CD4-positive, alpha-beta T cell treated with Interferon gamma for 1 hour (primary cell): ENCODE data around the gene CNIH1.
"Not testable (repeated sequence)": the region's sequence is repeated elsewhere in the genome, so short reads cannot be mapped to it uniquely, and the experiment has no call there.

Source experiments
- DNase-seq: peaks from one replicate; pipeline ENCODE4 v3.0.0-alpha.2; 2020

CNIH1 gene

DNA sequence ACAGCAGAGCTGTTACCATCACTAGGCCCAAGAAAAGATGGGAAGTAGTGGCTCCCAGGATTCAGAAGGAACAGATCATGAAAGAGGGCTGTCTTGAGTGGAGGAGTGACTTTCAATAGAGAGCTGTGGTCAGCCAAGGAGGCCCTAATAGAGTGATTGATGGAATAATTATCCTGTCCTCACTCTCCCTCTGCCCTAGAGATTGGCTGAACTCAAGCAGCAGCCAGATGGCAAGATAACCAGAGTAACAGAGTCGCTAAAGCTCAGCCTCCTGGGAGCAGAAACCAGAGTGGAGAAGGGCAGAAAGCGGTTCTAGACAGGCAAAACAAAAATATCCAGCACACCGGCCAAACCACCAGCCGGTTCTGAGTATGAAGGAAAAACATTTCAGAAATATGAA is 24.5 kb upstream of the CNIH1 start:
- no peak for DNase-seq

DNA sequence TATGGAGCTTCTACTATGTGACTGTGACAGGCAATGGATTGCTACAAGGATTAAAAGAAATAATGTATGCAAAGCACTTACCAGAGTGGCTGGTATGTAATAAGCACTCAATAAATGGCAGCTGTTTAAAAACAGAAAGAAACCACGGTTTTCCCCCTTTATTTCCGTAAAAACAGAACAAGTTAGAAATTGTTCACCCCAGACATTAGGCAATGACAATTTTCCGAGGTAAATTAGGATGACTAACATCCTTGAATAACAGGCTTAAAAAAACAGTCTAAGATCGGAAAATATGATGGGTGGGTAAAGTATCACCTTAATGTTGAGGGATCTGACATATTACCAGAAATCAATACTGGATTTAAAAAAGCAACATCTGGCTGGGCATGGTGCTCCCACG is 20.9 kb upstream of the CNIH1 start:
- DNase-seq, result no peak

DNA sequence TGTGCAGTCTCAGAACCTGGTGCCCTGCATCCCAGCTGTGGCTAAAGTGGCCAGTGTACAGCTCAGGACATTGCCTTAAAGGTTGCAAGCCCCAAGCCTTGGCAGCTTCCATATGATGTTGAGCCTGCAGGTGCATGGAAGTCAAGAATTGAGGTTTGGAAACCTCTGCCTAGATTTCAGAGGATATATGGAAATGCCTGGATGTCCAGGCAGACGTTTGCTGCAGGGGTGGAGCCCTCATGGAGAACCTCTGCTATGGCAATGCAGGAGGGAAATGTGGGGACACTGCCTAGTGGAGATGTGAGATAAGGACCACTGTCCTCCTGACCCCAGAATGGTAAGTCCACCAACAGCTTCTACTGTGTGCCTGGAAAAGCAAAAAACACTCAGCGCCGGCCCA is 17.9 kb upstream of the CNIH1 start:
- no peak for DNase-seq

DNA sequence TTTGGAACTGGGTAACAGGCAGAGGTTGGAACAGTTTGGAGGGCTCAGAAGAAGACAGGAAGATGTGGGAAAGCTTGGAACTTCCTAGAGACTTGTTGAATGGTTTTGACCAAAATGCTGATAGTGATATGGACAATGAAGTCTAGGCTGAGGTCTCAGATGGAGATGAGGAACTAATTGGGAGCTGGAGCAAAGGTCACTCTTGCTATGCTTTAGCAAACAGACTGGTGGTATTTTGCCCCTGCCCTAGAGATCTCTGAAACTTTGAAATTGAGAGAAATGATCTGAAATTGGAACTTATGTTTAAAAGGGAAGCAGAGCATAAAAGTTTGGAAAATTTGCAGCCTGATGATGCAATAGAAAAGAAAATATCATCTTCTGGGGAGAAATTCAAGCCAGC is 17.4 kb upstream of the CNIH1 start:
- not testable (repeated sequence) for DNase-seq

DNA sequence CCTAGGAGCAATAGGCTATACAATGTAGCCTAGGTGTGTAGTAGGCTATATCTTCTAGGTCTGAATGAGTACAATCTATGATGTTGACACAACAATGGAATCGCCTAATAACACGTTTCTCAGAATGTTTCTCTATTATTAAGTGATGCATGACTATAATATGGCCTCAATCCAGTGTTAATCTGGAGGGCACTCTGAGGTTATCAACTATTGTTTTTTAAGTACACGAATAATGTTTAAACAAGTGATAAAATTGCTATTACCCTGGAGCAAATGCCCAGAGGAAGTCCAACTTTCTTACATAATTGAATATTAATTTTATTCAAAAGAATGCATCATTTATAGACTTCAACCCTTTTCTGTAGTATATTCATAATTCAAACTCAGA is 16.4 kb upstream of the CNIH1 start:
- DNase-seq, result no peak

DNA sequence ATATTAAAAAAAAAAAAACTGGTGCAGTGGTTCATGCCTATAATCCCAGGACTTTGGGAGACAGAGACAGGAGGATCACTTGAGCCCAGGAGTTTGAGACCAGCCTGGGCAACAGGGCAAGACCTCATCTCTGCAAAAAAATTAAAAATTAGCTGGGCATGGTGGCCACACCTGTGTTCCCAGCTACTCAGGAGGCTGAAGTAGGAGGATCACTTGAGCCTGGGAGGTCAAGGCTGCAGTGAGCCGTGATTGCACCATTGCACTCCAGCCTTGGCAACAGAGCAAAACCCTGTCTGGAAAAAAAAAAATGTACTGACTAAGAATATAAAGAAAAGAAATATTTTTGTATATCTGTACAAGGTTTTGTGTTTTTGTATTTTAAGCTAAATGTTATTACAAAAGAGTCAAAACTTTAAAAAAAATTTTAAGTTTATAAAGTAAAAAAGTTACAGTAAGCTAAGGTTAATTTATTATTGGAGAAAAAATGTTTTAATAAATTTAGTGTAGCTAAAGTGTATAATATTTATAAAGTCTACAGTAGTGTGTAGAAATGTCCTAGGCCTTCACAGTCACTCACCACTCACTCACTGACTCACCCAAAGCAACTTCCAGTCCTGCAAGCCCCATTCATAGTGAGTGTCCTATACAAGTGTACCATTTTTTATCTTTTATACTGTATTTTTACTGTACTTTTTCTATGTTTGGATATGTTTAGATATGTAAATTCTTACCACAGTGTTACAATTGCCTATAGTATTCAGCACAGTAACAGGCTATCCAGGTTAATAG is 15.8 kb upstream of the CNIH1 start:
- not testable (repeated sequence) for DNase-seq

DNA sequence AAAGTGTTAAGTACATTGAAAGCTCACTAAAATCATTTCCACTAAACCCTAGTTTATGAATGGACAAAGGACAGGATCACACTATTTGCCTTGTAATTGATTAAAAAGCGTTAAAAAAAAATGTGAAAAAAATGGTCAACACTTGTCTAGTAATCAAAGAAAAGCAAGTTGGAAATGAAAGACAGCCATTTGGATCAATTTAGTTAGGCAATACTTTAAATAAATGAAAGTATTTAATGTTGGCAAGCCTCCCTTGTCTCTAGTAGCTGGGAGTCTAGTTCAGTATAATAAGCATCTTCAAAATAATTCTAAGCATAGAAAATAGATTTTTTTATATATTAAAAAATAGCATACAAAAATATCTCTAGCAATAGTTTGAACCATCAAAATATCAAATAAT is 14.2 kb upstream of the CNIH1 start:
- DNase-seq, result no peak

DNA sequence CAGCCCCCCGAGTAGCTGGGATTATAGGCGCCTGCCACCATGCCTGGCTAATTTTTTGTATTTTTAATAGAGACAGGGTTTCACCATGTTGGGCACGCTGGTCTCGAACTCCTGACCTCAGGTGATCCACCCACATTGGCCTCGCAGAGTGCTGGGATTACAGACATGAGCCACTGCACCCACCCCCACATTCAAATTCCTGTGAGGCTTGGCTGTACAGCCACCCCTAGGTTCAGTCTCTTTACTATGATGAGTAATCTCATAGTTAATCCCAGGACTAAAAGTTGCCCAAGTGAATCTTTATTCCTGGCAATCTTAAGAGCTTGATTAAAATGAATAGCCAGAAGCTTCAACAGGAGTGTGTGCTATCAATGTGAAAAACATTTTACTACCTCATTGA is 12.8 kb upstream of the CNIH1 start:
- not testable (repeated sequence) for DNase-seq

DNA sequence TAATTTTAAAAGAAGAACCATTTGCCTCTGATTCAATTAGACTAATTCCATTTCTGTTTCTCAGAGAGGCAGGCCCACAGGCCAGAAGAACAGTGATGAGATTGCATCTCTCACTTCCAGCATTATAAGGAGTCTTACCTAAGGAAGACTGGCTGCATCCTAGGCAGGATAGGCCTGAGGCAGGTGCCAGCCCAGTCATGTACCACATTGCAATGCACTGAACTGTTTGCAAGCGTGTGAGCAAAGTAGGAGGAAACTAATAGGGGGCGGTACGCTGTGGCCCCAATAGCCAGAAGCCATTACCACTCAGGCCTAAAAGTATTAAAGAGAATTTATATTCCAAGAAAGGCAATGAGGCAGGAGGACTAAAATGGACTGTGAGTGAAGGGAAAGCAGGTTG is 12.1 kb upstream of the CNIH1 start:
- no peak for DNase-seq

DNA sequence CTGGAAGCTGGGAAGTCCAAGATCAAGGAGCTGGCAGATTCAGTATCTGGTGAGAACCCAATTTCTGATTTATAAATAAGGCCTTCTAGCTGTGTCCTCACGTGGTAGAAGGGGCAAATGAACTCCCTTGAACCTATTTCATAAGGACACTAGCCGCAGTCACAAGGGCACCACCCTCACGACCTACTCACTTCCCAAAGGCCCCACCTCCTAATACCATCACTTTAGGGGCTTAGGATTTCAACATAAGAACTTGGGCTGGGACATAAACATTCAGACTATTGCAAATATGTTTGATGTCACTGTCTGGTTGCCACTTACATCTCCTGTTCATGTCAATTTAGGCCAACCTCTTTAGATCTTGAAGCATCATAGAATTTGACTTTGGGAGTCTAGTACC is 10.8 kb upstream of the CNIH1 start:
- no peak for DNase-seq

DNA sequence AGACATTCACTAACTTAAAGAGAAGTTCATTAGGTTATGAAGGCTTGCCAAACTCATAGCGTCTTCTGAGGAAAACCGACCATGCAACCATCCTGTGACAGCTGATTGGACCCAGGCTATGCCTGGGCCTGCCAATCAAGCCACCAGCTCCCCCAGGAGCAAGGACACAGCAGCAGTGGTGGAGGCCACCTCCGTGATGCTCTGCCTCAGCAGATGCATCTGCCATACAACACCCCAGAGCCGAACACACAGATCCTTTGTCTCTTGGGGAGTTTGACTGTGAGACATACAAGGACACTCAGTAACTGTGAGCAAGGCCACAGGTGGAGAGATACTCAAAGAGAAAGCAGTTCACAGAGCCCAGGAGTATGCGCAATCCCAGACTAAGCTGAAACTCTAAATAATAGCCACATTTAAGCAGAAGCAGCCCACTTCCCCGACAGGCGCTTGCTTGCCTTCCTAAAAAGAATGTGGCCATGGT is 10.0 kb upstream of the CNIH1 start:
- no peak for DNase-seq

DNA sequence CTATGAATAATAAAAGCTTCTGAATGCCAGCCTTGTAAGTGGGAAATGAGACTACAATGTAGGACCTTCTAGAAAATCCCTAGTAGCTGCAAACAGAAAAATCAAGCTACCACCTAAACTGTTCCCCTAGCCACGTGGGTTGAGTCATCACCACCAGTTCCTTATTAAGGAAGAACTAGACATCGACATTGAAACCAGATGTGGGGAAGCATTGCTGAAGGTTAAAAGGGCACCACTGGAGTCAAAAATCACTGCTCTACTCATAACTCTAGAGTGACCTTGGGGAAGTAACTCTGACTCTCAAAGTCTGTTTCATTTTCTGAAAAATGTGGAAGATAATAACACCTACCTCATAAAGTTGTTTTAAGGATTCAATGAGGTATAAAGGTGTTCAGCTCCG is 9.4 kb upstream of the CNIH1 start:
- DNase-seq, result peak; percentile 43

DNA sequence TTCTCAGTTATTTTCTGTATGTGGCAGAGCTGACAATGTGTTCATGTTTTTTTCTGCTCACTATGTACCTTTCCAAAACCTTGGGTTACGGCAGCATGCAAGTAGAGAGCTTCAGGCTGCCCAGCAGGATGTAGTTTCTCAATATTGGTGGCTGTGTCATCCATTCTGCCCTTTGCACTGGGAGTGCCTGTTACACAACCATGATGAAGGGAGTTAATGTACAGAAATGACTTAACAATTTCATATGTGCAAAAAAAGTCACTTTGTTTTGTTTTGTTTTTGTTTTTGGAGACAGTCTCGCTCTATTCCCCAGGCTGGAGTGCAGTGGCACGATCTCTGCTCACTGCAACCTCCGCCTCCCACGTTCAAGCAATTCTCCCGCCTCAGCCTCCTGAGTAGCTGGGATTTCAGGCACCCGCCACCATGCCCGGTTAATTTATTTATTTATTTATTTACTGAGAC is 6.1 kb upstream of the CNIH1 start:
- peak; percentile 49 for DNase-seq

DNA sequence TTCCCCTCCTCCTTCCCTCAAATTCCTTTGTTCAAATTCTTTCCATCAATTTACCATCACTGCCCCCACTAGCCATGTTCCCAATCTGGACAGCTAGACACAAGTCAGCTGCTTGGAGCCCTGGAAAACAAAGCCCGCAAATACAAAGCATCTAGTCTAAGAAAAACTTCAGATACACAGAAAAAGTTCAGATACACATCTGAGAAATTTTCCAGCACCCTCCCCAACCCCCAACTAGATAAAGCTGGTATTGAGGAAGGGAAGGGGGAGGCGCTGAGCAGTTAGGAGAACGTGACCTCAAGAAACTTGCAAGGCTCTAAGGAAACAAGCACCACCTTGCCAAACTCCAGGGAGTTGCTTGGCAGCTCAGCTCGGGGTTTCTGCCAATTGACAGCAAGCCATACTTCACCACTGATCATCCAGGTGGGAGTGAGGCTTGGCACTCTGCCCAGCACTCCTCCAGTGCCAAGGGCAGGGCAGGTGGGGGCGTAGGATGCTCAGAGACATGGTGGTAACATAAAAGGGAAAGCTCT is 5.1 kb upstream of the CNIH1 start:
- DNase-seq, result no peak

DNA sequence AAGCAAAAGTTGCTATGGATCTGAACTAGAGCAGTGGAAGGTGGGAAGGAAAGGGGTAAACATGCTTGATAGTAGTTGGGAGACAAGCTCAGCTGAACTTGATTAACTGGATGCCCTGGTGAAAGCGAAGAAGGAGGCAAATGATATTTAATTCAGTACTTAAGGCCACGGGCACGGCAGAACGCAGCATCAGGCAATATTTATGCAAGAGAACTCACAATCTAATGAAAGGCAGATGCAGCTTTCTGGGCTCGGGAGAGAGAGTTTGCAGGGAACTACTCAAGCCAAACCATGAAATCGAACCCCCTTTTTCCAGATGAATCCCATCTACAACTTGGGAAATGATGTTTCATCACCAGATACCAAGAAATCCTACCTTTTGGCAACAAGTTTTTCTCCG is 3.5 kb upstream of the CNIH1 start:
- DNase-seq, result no peak

DNA sequence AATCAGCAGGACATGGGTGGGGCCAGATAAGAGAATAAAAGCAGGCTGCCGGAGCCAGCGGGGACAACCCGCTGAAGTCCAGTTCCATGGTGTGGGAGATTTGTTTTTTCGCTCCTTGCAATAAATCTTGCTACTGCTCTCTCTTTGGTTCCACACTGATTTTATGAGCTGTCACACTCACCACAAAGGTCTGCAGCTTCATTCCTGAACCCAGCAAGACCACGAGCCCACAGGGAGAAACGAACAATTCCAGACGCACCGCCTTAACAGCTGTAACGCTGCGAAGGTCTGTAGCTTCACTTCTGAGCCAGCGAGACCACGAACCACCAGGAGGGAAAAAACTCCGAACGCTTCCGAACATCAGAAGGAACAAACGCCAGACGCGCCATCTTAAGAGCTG is 2.8 kb upstream of the CNIH1 start:
- no peak for DNase-seq

DNA sequence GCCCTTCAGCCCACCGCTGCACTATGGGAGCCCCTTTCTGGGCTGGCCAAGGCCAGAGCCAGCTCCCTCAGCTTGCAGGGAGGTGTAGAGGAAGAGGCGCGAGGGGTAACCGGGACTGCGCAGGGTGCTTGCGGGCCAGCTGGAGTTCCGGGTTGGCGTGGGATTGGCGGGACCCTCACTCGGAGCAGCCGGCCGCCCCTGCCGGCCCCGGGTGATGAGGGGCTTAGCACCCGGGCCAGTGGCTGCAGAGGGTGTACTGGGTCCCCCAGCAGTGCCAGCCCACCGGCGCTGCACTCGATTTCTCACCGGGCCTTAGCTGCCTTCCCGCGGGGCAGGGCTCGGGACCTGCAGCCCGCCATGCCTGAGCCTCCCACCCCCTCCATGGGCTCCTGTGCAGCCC is 1.8 kb upstream of the CNIH1 start:
- DNase-seq, result not testable (repeated sequence)

DNA sequence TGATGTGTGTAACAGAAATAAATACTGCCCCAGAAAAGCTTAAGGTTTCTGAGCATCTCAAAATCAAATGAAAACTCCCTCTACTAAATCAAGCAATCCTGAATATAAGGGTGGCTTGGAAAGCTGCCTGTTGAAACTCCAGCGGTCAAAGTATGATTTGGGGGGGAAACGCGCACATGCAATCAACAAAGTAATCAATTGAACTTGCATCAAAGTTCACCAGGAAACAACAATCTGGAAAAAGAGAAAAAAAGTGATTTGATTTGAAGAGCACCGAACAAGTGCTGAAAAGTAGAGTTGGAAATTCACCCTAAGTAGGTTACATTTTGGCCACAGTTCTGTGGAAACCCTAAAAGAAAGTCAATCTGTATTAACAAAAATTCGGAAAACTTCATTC is 700 bp downstream of the CNIH1 start:
- DNase-seq, result no peak

DNA sequence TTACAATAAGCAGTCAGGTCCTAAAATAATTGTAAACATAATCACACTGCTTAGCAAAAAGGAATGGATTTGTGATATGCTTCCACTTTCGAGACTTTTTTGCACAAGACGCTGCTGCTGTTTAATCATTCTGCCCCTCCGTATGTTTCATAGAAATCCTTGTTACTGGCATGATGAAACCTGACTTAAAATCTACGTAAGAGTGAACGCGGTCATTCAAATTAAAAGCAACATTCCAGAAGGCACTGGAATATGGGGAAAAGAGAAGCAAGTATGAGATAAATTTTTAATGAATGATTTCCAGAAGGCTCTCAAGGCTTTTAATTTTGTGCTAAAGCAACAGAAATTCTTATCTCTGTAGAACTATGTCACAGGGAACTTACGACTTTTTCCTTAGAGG is 1.1 kb downstream of the CNIH1 start:
- DNase-seq, result no peak

DNA sequence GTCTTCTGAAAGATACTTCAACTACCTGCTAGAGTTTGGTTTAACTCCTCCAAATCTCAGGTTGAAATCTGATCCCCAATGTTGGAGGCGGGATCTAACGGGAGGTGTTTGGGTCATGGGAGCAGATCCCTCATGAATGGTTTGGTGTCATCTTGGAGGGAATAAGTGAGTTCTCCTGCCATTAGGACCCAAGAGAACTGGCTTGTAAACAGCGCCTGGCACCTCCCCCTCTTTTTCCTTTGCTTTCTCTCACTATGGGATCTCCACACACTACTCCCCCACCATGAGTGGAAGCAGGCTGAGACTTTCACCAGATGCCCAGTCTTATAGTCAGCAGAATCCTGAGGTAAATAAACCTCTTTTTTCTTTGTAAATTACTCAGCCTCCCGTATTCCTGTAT is 2.5 kb downstream of the CNIH1 start:
- no peak for DNase-seq

DNA sequence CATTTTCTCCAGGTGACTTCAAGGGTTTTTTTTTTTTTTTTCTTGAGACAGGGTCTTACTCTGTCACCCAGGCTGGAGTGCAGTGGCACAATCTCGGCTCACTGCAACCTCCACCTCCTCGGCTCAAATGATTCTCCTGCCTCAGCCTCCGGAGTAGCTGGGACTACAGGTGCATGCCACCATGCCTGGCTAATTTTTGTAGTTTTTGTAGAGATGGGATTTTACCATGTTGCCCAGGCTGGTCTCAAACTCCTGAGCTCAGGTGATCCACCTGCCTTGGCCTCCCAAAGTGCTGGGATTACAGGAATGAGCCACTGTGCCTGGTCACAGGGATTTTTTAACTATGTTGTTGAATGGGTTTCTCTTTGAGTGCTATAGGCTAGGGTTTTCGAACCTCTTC is 3.2 kb downstream of the CNIH1 start:
- DNase-seq, result not testable (repeated sequence)

DNA sequence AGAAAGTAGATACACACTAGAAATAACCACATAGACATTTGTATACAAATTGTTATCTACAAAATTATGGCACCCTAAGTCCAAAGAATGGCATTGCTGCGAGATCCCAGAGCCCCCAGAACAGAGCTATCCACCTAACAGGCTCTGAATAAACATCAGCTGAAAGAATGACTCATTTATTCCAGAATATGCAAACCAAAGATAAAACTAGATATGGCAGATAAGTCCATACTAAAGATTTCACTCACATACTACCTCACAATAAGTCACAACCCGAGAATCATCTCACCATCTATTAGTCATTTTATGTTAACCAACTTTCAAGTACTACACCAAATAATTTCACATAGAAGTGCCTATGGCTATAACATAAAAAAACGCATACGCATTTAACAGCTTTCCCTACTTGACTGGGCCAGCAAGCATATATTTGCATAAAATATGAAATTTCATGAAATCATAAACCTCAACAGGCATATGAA is 5.6 kb downstream of the CNIH1 start:
- DNase-seq, result no peak

DNA sequence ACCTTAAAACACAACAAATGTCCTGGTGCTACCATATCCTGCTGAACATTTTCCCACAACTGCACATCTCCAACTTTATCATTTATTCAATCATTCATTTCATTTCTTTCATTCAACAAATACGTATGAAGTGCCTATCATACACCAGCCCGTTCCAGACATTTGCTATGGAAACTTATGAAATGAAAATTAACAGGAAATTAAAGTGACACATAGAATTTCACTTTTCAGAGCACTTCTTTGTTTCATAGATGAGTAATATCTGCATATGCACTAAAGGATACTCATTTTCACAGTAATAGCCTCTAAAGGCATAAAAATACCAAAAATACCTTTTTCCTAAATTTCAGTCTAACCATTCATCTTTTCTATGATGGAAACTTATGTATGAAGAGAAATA is 12.6 kb downstream of the CNIH1 start:
- no peak for DNase-seq

DNA sequence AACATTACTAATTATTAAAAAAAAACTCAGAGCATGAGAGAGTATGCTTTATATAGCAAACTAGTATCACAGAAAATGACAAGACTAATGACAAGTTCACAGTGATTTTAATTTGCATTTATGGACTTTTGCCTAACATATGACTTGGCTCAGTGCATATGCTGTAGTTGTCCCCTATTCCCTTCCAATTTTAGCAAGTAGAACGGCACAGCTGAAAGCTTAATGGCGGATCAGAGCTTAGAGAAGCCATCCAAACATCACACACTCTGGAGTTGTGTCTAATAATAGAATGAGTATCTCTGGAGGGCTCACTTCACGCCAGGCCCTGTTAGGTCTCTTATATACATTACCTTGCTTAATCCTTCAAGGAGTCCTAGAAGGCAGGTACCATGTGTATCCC is 13.3 kb downstream of the CNIH1 start:
- no peak for DNase-seq
